GM19395 (cell line): ENCODE measurements around the gene AGPAT1.
A peak's percentile ranks its signal among the peaks of the same experiment; 100 is the strongest.
"Not testable (repeated sequence)": the region's sequence is repeated elsewhere in the genome, so short reads cannot be mapped to it uniquely, and the experiment has no call there.

ENCODE experiments used
- ATAC-seq: cut with Tn5 transposase; IDR thresholded peaks from one replicate; pipeline ENCODE4 v1.9.1; 2021; ENCODE audit warnings: mild to moderate bottlenecking, moderate library complexity; ENCODE audit not compliant: unreplicated experiment

AGPAT1 gene

GRCh38 chr6:32187725-32188380, 12.0 kb upstream of the AGPAT1 start:
- ATAC-seq = not testable (repeated sequence)

DNA sequence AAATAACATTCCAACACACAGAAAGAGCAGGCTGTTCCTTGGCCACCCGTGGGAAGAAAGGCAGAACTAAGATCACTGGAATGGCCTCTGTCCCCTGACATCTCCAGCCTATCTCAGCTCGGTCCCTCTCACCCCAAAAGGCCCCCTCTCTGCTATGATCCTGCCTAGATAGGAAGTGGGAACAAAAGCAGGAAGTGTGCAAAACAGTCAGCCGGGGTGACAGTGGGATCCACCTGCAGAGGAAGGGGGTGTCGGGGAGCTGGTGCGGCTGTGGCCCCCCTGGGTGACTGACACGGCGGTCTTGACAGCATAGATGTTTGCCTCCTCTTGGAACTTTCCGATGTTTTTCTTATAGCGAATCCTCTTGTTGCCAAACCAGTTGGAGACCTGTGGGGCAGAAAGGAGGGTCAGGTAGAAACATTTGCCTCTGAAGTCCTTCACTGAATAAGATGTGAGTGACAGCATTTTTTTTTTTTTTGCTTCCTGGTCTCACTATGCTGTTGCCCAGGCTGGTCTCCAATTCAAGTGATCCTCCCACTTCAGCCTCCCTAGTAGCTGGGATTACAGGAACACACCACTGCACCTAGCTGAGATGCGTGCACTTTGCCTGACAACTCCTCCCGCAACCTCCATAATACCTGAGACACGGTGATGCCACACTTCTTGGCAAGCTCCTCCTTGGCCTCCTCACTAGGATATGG, 11.3 kb upstream of the AGPAT1 start:
- no peak for ATAC-seq

GRCh38 chr6:32186151-32186840, 10.4 kb upstream of the AGPAT1 start:
- not testable (repeated sequence) for ATAC-seq

DNA sequence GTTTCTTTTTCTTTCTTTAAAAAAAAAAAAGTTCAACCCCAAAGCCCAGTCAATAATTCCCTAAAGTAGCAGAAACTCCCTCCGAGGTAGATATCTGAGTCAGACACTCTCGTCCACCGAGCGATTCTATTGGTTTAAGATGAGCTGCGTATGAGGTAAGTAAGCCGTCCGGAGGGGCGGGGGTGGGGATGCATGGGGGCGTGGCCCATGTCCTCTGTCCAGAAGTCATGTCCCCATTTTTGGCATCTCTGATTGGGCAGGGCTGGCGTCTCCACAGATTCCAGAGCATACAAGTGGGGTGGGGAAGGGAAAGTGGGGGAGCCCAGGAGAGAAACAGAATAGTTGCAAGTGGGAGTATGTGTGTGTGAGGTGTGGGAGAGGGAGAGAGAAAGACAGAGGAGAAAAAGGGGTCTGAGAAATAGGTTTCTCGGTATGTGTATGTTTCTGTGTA, 9.8 kb upstream of the AGPAT1 start:
- ATAC-seq = not testable (repeated sequence)

DNA sequence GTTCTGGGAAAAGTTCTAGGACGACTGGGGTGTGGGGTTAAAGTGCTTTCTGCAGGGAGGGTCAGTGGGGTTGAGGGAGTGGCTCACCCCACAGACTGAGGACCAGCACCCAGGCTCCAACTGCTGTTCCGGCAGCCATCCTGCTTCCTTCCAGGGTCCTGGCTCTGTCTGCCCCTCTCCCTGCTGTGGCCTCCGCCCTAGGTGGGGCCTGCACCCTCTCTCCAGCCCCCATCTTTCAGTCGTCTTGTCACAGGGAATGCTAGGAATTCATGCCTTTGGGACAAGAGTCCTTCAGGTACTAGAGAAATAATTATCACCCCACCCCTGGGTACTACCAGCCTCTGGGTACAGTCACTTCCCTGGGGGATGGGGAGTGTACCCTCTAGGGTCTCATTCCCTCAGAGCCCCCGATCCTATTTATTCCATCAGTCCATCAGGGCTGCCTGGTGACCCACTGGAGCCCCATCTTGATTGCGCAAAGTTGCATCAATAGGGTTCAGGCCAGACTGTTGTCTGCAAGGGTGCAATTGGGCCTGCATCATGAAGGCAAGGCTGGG, 8.3 kb upstream of the AGPAT1 start, which contains the start of gene AGER:
TSS of gene AGER (minus strand) at position 170 of the 557 bp plus-strand sequence. CDS start at position 139, 31 bp downstream.
- no peak for ATAC-seq

- no peak for ATAC-seq
These were observed 7.7 kb upstream of the AGPAT1 start for GRCh38 chr6:32183483-32184083.

- ATAC-seq = no peak
These were observed 7.1 kb upstream of the AGPAT1 start for GRCh38 chr6:32183030-32183429.

- no peak for ATAC-seq
These were observed 6.7 kb upstream of the AGPAT1 start for GRCh38 chr6:32182555-32182981.

DNA sequence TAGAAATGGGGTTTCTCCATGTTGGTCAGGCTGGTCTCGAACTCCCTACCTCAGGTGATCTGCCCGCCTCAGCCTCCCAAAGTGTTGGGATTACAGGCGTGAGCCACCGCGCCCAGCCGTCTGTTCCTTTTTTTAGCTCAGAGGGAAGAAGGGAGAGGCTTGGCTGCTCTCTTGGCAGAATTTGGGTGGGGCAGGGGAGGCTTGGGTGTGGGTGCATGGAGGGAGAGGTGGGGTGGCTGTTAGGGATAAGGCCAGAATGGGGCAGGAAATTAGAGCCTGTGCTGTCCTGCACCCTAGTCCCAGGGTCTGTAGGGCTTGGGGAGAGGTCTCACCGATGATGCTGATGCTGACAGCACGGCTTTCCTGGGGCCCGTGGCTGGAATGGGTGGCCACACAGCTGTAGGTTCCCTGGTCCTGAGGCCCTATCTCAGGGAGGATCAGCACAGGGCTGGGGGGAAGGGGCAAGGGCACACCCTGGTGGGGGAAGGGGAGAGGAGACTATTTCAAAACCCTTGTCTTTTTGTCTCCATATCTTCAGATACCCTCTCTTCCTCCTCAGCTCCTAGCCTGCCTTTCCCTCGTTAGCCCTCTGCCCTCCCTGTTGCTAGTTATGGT, 6.1 kb upstream of the AGPAT1 start:
- no peak for ATAC-seq

- no peak for ATAC-seq
These were observed 5.3 kb upstream of the AGPAT1 start for GRCh38 chr6:32181148-32181702.

- no peak for ATAC-seq
These were observed 4.0 kb upstream of the AGPAT1 start for GRCh38 chr6:32179766-32180405.

- ATAC-seq = peak; percentile 0
These were observed 2.9 kb upstream of the AGPAT1 start for GRCh38 chr6:32178547-32179440.

DNA sequence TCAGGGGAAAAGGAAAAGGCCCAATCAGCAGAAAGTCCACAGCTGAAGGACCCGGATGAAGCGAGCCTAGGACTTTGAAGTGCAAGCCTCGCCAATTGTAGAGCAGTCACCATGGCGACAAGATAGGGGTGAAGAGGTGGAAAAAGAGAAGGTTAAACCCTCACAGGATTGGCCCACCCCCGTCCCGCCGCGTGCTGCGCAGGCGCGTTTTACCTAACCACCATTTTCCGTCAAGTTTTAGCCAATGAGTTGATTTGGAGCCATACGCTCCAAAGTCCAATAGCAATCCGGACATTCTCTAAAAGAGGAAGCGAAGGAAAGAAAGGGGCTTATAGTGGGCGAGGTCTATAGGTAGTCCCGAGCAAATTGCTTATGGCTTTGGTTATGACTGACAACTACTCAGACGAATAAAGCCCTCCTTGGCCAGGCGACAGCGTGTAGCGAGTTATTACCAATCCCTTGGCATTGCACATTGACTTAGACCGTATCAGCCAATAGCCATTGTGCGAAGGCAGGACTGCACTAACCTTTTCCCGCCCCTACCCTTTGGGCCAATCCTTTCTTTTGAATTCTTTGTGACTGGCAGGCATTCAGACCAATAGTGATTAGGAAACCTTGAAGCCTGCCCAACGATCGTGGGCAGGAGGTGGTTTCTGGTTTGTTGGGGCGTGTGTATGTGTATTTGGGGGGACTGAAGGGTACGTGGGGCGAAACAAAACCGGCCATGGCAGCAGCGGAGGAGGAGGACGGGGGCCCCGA, 2.1 kb upstream of the AGPAT1 start, which contains the start of gene RNF5:
TSS of gene RNF5 (plus strand) at position 618 of the 759 bp plus-strand sequence. CDS start at position 725, 107 bp downstream.
- ATAC-seq = peak; percentile 81

DNA sequence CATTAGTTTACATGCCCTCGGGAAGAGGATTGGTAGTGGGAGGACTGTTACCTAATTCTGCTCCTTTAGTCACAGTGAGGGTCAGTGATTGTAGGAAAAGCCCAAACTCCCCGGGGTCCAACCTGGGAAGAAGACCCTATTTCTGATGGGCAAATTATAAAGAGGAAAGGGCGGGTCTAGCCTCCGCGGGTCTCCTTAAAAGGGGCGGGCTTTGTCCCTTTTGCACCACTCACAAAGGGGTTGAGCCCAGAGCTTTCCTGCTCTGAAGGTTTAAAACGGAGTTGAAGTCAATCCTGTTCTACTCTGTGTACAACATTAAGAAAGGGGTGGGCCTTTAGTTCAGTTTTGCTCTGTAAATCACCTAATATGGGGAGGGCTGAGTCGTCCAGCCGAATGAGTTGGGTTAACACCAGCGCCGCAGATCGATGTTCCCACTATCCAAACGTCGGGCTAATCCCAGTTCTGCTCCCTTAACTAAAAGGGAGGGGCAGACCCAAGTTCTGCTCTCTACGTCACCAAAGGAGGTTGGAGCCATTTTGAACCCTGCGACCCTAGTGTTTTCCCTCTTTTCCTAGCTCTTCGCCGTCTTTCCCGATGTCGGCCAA, 1.4 kb upstream of the AGPAT1 start:
- peak; percentile 2 for ATAC-seq

DNA sequence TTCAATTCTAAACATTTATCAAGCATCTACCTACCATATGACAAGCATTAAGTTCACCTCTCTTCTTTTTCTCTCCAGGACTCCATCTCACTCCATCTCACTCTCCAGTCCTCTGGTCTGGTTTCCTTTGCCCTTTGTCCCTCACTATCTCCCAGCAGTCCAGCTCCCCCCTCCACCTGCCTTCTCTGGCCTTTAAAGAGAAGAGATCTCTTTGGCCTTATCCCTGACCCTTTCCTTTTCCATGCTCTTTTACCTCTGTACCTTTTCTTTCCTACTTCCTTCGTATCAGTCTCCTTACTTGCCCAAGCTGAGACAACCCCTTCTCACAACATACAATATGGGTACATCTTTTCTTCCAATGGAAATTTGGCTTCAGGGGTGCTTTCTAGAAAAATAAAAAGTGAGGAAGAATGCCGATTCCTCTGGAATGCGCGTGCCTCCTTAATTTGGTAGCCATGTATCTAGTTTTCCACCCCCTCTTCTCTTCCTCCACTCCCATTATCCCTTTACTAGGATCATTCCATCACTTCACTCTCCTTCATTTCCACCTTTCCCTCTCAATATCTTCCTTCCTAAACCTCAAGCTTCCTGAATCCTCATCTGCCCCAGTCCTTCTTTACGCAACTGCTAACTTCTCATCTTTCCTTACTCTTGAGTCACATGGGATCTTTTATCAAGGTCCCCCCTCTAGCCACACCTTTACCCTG, 745 bp upstream of the AGPAT1 start:
- ATAC-seq = no peak

DNA sequence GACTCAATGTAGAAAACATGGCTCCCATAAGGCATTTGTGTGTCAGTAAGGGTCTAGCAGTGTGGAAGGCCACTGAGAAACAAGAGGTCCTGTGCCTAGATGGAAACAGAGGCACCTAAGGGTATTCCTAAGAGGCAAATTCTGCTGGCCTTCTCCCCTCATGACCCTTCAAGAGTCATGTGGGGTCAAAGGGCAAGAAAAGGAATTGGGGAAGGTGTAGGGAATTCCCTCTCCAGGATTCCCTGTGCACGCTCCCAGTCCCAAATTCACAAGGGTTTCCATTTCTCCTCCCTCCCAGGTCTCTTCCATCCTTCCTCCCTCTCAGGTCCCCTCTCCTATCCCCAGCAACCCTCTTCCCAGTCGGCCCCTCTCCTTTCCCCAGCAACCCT, 568 bp downstream of the AGPAT1 start:
- ATAC-seq = no peak

DNA sequence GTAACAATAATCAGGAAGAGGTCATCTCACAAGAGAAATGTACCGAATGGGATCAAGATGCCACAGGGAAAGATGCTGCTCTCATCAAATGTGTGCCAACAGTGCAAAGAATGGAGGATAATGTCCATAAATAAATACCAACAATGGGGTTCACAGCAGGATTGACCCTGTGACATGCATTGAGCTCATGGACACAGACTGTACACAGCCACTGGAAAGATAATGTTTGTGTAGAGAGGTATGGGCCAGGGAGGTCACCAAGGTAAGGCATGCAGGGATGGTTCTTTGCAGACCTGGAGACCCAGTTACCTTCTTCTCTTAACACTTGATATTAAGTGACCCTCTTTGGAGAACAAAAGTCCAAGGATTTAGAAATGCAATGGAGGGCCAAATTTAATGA, 1.5 kb downstream of the AGPAT1 start:
- ATAC-seq = no peak
